Upper lobe of left lung (tissue), 6 donors: ENCODE results near the gene LRRC61. TPM values are rescaled to one million over a fixed set of nuclear protein-coding genes. Genes with fewer than 3 reads are reported as not detected.

Source experiments
- ATAC-seq, 2 donors: fragments of 200-7000 bp; cut with Tn5 transposase; one replicate each; pipeline ENCODE4 v1.9.1; 2022; ENCODE audit warnings: mild to moderate bottlenecking in 2 of 2, moderate library complexity in 2 of 2; ENCODE audit not compliant: low FRiP score in 2 of 2
- DNase-seq, 2 donors: peaks; one replicate each; pipeline ENCODE4 v3.0.0-alpha.2; 2019 to 2020
- H3K27ac ChIP-seq, 4 donors: fragments of 200-600 bp; sonication (generic); one replicate each; pipeline ENCODE4 v1.5.1; 2016 to 2019
- H3K27me3 ChIP-seq, 4 donors: fragments of 200-600 bp; sonication (generic); one replicate each; pipeline ENCODE4 v1.5.1; 2017 to 2019
- H3K36me3 ChIP-seq, 4 donors: fragments of 200-600 bp; sonication (generic); one replicate each; pipeline ENCODE4 v1.5.1; 2016 to 2019
- H3K4me1 ChIP-seq, 4 donors: fragments of 200-600 bp; sonication (generic); one replicate each; pipeline ENCODE4 v1.5.1; 2018 to 2019
- H3K4me3 ChIP-seq, 4 donors: fragments of 200-600 bp; sonication (generic); one replicate each; pipeline ENCODE4 v1.5.1; 2017 to 2019; ENCODE audit warnings: mild to moderate bottlenecking in 2 of 4, moderate library complexity in 1 of 4
- H3K9me3 ChIP-seq, 4 donors: fragments of 200-600 bp; sonication (generic); one replicate each; pipeline ENCODE4 v1.5.1; 2018 to 2019
- CTCF ChIP-seq, 6 experiments: fragments of 450-650 bp in 4 of 6; fragments of 200-600 bp in 2 of 6; sonication (generic) in 2 of 6; IDR thresholded peaks; one replicate each; pipeline ENCODE4 v1.5.1; 2016 to 2019; ENCODE audit warnings: antibody characterized with exemption in 6 of 6
- EP300 ChIP-seq, 4 donors: sonication (generic); formaldehyde crosslinking; IDR thresholded peaks; one replicate each; pipeline ENCODE4 v1.5.1; 2017; ENCODE audit warnings: antibody characterized with exemption in 4 of 4, control low read depth in 2 of 4
- POLR2A ChIP-seq, 4 donors: fragments of 450-650 bp; IDR thresholded peaks; one replicate each; pipeline ENCODE4 v1.5.1; 2016 to 2017; ENCODE audit warnings: antibody characterized with exemption in 4 of 4, mild to moderate bottlenecking in 2 of 4
- POLR2AphosphoS5 ChIP-seq, 2 donors: sonication (generic); formaldehyde crosslinking; IDR thresholded peaks; one replicate each; pipeline ENCODE4 v1.5.1; 2017; ENCODE audit warnings: antibody characterized with exemption in 2 of 2
- WGBS, 2 donors: methylation state at CpG; one replicate each; pipeline ENCODE4 v1.1.5; 2017 to 2018; 5-methylcytosine and 5-hydroxymethylcytosine counted together
- total RNA-seq, 6 donors: library from RNA; depleted of rRNA in 4 of 6; stranded (reverse); fragments of >200 nt in 4 of 6; gene quantifications; one replicate each; pipeline versions ENCODE4 v1.1.0 to v1.2.1, GENCODE V29; 2016 to 2021
- donor health status: DM: no; HTN: no; CAD: no; lungs with moderate emphysema.
- donor health status: DM: no; HTN: yes; CAD: no; lungs with severe emphysema.

Gene LRRC61
- total RNA-seq, 6 donors from 2014 or later, result 15.4 to 31.4 (median 19.2) TPM

DNA sequence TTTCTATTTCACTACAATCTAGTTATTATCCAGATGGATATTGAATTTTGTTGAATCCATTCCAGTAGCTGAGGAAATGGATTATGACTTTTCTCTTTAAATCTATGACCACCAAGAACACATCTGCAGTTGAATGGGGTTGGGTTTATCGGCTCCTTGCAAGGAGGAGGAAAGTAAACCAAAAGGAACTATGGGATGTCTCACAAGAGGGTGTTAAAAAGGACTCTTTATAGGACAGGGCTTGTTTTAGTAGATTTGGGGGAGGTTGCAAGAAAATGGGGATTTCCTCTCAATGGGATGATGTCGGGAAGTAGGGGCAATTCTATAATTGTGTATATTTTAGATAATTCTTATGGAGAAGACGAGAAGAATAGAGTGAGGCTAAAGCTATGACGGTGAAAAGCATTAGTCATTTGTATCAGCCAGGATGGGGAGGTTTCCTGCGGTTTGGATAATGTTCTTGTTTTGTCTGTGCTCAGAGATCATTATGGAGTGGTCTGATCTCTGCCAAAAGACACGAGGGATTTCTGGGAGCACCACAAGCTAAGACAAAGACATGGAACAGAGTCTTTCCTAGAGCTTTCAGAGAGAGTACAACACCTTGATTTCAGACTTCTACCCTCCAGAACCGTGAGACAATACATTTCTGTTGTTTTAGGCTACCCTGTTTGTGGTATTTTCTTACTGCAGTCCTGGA, 5.3 kb upstream of the LRRC61 start:
- 64 to 69% methylated on average over 7 of the region's 7 CpGs for WGBS, 2 donors
- H3K27me3 ChIP-seq, result no peaks in the 10 kb centered on the region
- no peak for TF ChIP-seq CTCF (IDR thresholded peaks at IDR 0.05)
- no peak for TF ChIP-seq POLR2AphosphoS5 (IDR thresholded peaks at IDR 0.05)
- no peak for TF ChIP-seq EP300 (IDR thresholded peaks at IDR 0.05)
- TF ChIP-seq POLR2A (IDR thresholded peaks at IDR 0.05), result no peak
- H3K4me1 ChIP-seq, result peaks cover 7 to 22% (median 16%) of the 10 kb centered on the region in 4 donors
- H3K4me3 ChIP-seq, result no peak overlapping the region
- no peaks in the 10 kb centered on the region for H3K36me3 ChIP-seq
- DNase-seq, result no peak
- peak overlapping the region in 1 of 4 donors; percentile 6 for H3K27ac ChIP-seq
- no peaks in the 10 kb centered on the region for H3K9me3 ChIP-seq
- peak in 1 of 2 donors; percentile 80 for ATAC-seq

DNA sequence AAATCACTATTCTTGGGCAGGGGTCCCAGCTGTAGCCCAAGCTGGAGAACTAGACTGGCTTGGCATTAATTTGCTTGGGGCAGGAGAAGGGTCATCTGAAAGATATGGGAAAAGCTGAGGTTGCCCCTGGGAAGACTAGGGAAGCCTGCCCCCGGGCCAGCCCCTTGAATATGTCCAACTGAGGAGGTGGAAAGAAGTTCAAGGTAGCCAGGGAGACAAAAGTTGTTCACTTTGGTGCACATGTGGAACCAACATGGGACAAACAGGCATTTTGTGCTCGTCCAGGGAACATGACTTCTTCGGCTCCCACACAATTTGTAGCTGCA, 1.4 kb upstream of the LRRC61 start:
- TF ChIP-seq CTCF (IDR thresholded peaks at IDR 0.05) (no peak), POLR2A (IDR thresholded peaks at IDR 0.05) (no peak), EP300 (IDR thresholded peaks at IDR 0.05) (no peak), POLR2AphosphoS5 (IDR thresholded peaks at IDR 0.05) (no peak)
- H3K27me3 ChIP-seq, result no peaks in the 10 kb centered on the region
- DNase-seq, result no peak
- peaks cover 20 to 43% (median 37%) of the 10 kb centered on the region in 4 donors for H3K4me1 ChIP-seq
- H3K36me3 ChIP-seq, result no peaks in the 10 kb centered on the region
- no peaks in the 10 kb centered on the region for H3K9me3 ChIP-seq
- WGBS, 2 donors, result 95 to 100% methylated on average over 3 of the region's 3 CpGs
- H3K27ac ChIP-seq, result peak overlapping the region in 3 of 4 donors; percentile 6 to 90 (median 13)
- peak overlapping the region in 1 of 4 donors; percentile 76 for H3K4me3 ChIP-seq
- no peak for ATAC-seq

DNA sequence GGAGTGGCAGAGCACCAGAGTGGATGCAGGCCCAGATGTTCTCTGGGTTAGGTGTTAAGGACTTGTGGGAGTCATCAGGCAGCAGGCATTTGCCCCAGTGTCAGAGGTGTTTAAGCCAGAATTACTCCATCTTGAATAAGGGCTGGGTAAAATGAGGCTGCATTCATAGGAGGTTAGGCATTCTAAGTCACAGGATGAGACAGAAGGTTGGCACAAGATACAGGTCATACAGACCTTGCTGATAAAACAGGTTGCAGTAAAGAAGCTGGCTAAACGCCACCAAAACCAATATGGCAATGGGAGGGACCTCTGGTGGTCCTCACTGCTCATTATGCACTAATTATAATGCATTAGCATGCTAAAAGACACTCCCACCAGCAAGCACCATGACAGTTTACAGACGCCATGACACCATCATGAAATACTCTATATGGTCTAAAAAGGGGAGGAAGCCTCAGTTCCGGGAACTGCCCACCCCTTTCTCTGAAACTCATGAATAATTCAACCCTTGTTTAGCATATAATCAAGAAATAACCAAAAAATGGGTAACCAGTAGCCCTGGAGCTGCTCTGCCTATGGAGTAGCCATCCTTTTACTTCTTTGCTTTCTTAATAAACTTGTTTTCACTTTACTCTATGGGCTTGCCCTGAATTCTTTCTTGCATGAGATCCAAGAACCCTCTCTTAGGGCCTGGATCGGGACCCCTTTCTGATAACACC, 882 bp upstream of the LRRC61 start:
- Histone ChIP-seq H3K9me3 (no peaks in the 10 kb centered on the region), H3K36me3 (no peaks in the 10 kb centered on the region), H3K27me3 (no peaks in the 10 kb centered on the region), H3K4me1 (peaks cover 20 to 43% (median 37%) of the 10 kb centered on the region in 4 donors), H3K27ac (peak overlapping the region; percentile 89 to 95 (median 91)), H3K4me3 (peak overlapping the region; percentile 42 to 77 (median 62))
- ATAC-seq (no peak), DNase-seq (no peak)
- 54 to 69% methylated on average over 4 of the region's 4 CpGs for WGBS, 2 donors
- TF ChIP-seq CTCF (IDR thresholded peaks at IDR 0.05), result no peak
- no peak for TF ChIP-seq EP300 (IDR thresholded peaks at IDR 0.05)
- no peak for TF ChIP-seq POLR2A (IDR thresholded peaks at IDR 0.05)

DNA sequence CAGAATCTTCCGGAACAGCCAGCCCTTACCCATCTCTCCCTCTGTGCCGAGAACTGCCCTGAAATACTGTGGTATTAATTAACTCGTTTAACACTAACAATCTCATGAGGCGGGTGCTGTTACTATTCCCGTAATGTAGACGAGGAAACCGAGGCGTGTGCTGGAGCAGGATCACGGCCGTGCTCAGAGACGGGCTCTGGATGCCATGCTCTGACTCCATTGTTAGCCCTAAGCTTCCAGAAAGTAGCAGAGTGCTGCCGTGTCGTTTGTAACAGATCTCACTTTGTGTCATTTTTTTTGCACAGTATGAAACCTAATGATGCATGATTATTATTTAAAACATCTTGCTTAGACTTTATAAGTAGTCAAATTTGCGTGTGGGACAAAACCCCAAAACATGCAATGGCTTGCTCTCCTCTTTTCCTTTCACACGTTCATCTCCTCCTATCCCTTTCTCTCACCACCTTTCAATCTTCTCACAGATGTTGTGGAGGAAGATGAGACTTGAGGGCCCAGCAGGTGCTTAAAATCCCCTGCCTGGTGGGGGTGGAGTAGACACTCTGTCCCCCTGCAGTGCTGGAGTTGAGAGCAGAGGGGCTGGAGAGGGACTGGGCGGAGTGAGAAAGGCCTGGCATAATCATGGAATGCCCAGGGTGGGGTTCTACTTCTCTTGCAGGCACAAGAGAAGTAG, 672 bp downstream of the LRRC61 start:
- ATAC-seq (peak; percentile 30 to 36), DNase-seq (no peak)
- H3K27me3 ChIP-seq, result no peaks in the 10 kb centered on the region
- TF ChIP-seq EP300 (IDR thresholded peaks at IDR 0.05), result no peak
- TF ChIP-seq CTCF (IDR thresholded peaks at IDR 0.05), result no peak
- TF ChIP-seq POLR2AphosphoS5 (IDR thresholded peaks at IDR 0.05), result no peak
- no peak for TF ChIP-seq POLR2A (IDR thresholded peaks at IDR 0.05)
- peak overlapping the region; percentile 89 to 95 (median 91) for H3K27ac ChIP-seq
- 16 to 21% methylated on average over 13 to 15 of the region's 16 CpGs for WGBS, 2 donors
- peaks cover 0 to 7% (median 2%) of the 10 kb centered on the region in 4 donors for H3K36me3 ChIP-seq
- H3K9me3 ChIP-seq, result no peaks in the 10 kb centered on the region
- peaks cover 20 to 43% (median 37%) of the 10 kb centered on the region in 4 donors for H3K4me1 ChIP-seq
- peak overlapping the region; percentile 42 to 77 (median 62) for H3K4me3 ChIP-seq
